ENCODE measurements around the gene RAET1L.

DNA sequence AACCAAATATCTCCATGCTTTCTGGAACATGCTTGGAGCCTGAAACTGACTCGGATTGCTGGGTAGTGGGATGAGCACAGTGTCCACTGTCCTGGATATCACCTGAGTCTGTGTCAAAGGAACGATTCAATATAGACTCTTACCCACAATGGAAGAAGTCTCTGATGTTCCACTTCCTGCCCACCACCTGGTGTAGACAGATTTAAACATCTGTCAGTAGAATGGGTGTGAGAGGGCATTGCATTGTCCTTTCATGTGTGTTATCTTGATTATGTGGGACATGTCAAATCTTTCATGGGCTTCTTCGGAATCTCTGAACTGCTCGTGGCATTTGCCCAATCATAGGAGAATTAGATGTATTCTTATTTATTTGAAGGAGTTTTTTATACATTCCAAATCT lies 22.8 kb upstream of the RAET1L start:
- TF ChIP-seq, protein P1, sequence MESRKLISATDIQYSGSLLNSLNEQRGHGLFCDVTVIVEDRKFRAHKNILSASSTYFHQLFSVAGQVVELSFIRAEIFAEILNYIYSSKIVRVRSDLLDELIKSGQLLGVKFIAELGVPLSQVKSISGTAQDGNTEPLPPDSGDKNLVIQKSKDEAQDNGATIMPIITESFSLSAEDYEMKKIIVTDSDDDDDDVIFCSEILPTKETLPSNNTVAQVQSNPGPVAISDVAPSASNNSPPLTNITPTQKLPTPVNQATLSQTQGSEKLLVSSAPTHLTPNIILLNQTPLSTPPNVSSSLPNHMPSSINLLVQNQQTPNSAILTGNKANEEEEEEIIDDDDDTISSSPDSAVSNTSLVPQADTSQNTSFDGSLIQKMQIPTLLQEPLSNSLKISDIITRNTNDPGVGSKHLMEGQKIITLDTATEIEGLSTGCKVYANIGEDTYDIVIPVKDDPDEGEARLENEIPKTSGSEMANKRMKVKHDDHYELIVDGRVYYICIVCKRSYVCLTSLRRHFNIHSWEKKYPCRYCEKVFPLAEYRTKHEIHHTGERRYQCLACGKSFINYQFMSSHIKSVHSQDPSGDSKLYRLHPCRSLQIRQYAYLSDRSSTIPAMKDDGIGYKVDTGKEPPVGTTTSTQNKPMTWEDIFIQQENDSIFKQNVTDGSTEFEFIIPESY (IDR thresholded peaks at IDR 0.05), result no peak
- no peak for TF ChIP-seq CTCF (IDR thresholded peaks at IDR 0.05; ENCODE audit: low read depth, low read length, missing input control)
- no peak for TF ChIP-seq EGR1 (IDR thresholded peaks at IDR 0.05; ENCODE audit: low read depth in 2 of 2)
- no peak for TF ChIP-seq FOXA2 (IDR thresholded peaks at IDR 0.05)
- TF ChIP-seq YY1 (IDR thresholded peaks at IDR 0.05), result no peak
- no peak for TF ChIP-seq RAD21 (IDR thresholded peaks at IDR 0.05)
- TF ChIP-seq TAF1 (conservative IDR thresholded peaks at IDR 0.05), result no peak
- TF ChIP-seq, protein P2, sequence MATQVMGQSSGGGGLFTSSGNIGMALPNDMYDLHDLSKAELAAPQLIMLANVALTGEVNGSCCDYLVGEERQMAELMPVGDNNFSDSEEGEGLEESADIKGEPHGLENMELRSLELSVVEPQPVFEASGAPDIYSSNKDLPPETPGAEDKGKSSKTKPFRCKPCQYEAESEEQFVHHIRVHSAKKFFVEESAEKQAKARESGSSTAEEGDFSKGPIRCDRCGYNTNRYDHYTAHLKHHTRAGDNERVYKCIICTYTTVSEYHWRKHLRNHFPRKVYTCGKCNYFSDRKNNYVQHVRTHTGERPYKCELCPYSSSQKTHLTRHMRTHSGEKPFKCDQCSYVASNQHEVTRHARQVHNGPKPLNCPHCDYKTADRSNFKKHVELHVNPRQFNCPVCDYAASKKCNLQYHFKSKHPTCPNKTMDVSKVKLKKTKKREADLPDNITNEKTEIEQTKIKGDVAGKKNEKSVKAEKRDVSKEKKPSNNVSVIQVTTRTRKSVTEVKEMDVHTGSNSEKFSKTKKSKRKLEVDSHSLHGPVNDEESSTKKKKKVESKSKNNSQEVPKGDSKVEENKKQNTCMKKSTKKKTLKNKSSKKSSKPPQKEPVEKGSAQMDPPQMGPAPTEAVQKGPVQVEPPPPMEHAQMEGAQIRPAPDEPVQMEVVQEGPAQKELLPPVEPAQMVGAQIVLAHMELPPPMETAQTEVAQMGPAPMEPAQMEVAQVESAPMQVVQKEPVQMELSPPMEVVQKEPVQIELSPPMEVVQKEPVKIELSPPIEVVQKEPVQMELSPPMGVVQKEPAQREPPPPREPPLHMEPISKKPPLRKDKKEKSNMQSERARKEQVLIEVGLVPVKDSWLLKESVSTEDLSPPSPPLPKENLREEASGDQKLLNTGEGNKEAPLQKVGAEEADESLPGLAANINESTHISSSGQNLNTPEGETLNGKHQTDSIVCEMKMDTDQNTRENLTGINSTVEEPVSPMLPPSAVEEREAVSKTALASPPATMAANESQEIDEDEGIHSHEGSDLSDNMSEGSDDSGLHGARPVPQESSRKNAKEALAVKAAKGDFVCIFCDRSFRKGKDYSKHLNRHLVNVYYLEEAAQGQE (IDR thresholded peaks at IDR 0.05), result no peak
- no peak for TF ChIP-seq JUND (IDR thresholded peaks at IDR 0.05)
- no peak for TF ChIP-seq GABPA (IDR thresholded peaks at IDR 0.05 in 1 of 2, conservative IDR thresholded peaks at IDR 0.05 in 1 of 2)
